Transverse colon (tissue), 4 donors: ENCODE data around the gene C19orf85. TPM values are rescaled to one million over a fixed set of nuclear protein-coding genes. Genes with fewer than 3 reads are reported as not detected.
A peak's percentile ranks its signal among the peaks of the same experiment; 100 is the strongest.

Source experiments
- DNase-seq: peaks from one replicate; pipeline ENCODE4 v3.0.0-alpha.2; 2019
- H3K27ac ChIP-seq, 4 donors: fragments of 200-600 bp; sonication (generic); 2 replicates each; pipeline ENCODE4 v1.5.1; 2016 to 2018; ENCODE audit warnings: inconsistent platforms in 4 of 4
- H3K27me3 ChIP-seq: fragments of 200-600 bp; sonication (generic); 2 replicates; pipeline ENCODE4 v1.5.1; 2017; ENCODE audit warnings: inconsistent platforms
- H3K36me3 ChIP-seq, 4 donors: fragments of 200-600 bp; sonication (generic); 2 replicates each; pipeline ENCODE4 v1.5.1; 2017 to 2019; ENCODE audit warnings: inconsistent platforms in 4 of 4
- H3K4me1 ChIP-seq, 4 donors: fragments of 200-600 bp; sonication (generic); 2 replicates each; pipeline ENCODE4 v1.5.1; 2017 to 2020; ENCODE audit warnings: inconsistent platforms in 4 of 4
- H3K4me3 ChIP-seq, 4 donors: fragments of 200-600 bp; sonication (generic); 1 replicate in 1 of 4; 2 replicates in 3 of 4; pipeline versions ENCODE4 v1.5.1 to v1.6.1; 2017 to 2019; ENCODE audit warnings: inconsistent platforms in 4 of 4
- H3K9me3 ChIP-seq, 2 donors: fragments of 200-600 bp; sonication (generic); 2 replicates each; pipeline ENCODE4 v1.5.1; 2017 to 2019; ENCODE audit warnings: inconsistent platforms in 2 of 2
- CTCF ChIP-seq, 5 experiments: fragments of 200-600 bp in 3 of 5; fragments of 450-650 bp in 2 of 5; sonication (generic) in 3 of 5; IDR thresholded peaks; 1 replicate in 2 of 5; 2 replicates in 3 of 5; pipeline ENCODE4 v1.5.1; 2016 to 2017; ENCODE audit warnings: antibody characterized with exemption in 5 of 5, inconsistent platforms in 3 of 5, mild to moderate bottlenecking in 2 of 5, moderate library complexity in 1 of 5
- EP300 ChIP-seq: sonication (generic); formaldehyde crosslinking; IDR thresholded peaks from one replicate; pipeline ENCODE4 v1.6.1; 2017; ENCODE audit warnings: antibody characterized with exemption, low read depth
- POLR2A ChIP-seq: fragments of 450-650 bp; IDR thresholded peaks from one replicate; pipeline ENCODE4 v1.6.1; 2016; ENCODE audit warnings: antibody characterized with exemption, mild to moderate bottlenecking, moderate library complexity
- POLR2AphosphoS5 ChIP-seq, 3 donors: sonication (generic); formaldehyde crosslinking; IDR thresholded peaks; one replicate each; pipeline ENCODE4 v1.6.1; 2016; ENCODE audit warnings: antibody characterized with exemption in 3 of 3
- WGBS, 2 donors: methylation state at CpG; one replicate each; pipeline ENCODE4 v1.1.5; 2018; ENCODE audit warnings: low coverage in 1 of 2; 5-methylcytosine and 5-hydroxymethylcytosine counted together
- in situ Hi-C, 4 donors: fragments of 200-750 bp; cut with MboI; loops; one replicate each; pipeline versions ENCODE4 v1.15.0 to v1.15.1; 2017; ENCODE audit warnings: low sequenced_read_pairs in 3 of 4, low pct_ligation_motif_present in 1 of 4, low pct_unique_long_range_greater_than_20kb in 1 of 4
- intact Hi-C: fragments of 100-400 bp; cut with DNase I; formaldehyde crosslinking; loops from one replicate; pipeline ENCODE4 v1.15.1; 2023; ENCODE audit warnings: low total_unique reads
- total RNA-seq, 4 donors: library from RNA; depleted of rRNA; stranded (reverse); fragments of >200 nt; gene quantifications; one replicate each; pipeline ENCODE4 v1.1.0, GENCODE V29; 2016

C19orf85 gene
- total RNA-seq, 4 donors from 2014 or later = not detected

GRCh38 chr19:55493052-55493644, 28.6 kb upstream of the C19orf85 start:
- in situ Hi-C loops = loop anchor here in 1 of 4 donors (10.0 kb wide), 1 partner anchor 358 kb away; no protein-coding TSS in a partner anchor
- Histone ChIP-seq H3K27me3 (peaks cover 18% of the 10 kb centered on the region), H3K36me3 (no peaks in the 10 kb centered on the region), H3K27ac (peak overlapping the region; percentile 42 to 85 (median 62)), H3K4me3 (peak overlapping the region in 1 of 4 donors; percentile 14), H3K4me1 (peaks cover 0 to 18% (median 8%) of the 10 kb centered on the region in 4 donors), H3K9me3 (no peaks in the 10 kb centered on the region)
- no peak for TF ChIP-seq POLR2AphosphoS5 (IDR thresholded peaks at IDR 0.05)
- TF ChIP-seq CTCF (IDR thresholded peaks at IDR 0.05) = no peak
- TF ChIP-seq EP300 = no peak
- TF ChIP-seq POLR2A = no peak
- DNase-seq = no peak
- 68% methylated on average over 18 of the region's 18 CpGs; no CpG with 5 or more reads in 1 of the 2 donors for WGBS, 2 donors
- intact Hi-C loops = no loop called here

- H3K4me1 ChIP-seq = peaks cover 5 to 24% (median 13%) of the 10 kb centered on the region in 4 donors
- 34 to 52% methylated on average over 3 to 12 of the region's 12 CpGs for WGBS, 2 donors
- TF ChIP-seq CTCF (IDR thresholded peaks at IDR 0.05) (no peak), POLR2AphosphoS5 (IDR thresholded peaks at IDR 0.05) (no peak)
- in situ Hi-C loops (loop anchor here in 1 of 4 donors (10.0 kb wide), 1 partner anchor 358 kb away; no protein-coding TSS in a partner anchor), intact Hi-C loops (no loop called here)
- H3K9me3 ChIP-seq = no peaks in the 10 kb centered on the region
- H3K4me3 ChIP-seq = no peak overlapping the region
- peaks cover 18% of the 10 kb centered on the region for H3K27me3 ChIP-seq
- H3K36me3 ChIP-seq = no peaks in the 10 kb centered on the region
- no peak for DNase-seq
- H3K27ac ChIP-seq = peak overlapping the region in 2 of 4 donors; percentile 85 to 94
Measured at GRCh38 chr19:55492362-55492944, 27.9 kb upstream of the C19orf85 start.

GRCh38 chr19:55491546-55492360, 27.2 kb upstream of the C19orf85 start:
- WGBS, 2 donors = 57% methylated on average over 24 of the region's 24 CpGs; no CpG with 5 or more reads in 1 of the 2 donors

More at GRCh38 chr19:55491546-55492360, 27.2 kb upstream of the C19orf85 start:
- in situ Hi-C loops = loop anchor here in 1 of 4 donors (10.0 kb wide), 1 partner anchor 357 kb away; no protein-coding TSS in a partner anchor
- H3K27ac ChIP-seq = peak overlapping the region; percentile 29 to 94 (median 67)
- H3K4me1 ChIP-seq = peaks cover 10 to 31% (median 20%) of the 10 kb centered on the region in 4 donors
- H3K4me3 ChIP-seq = no peak overlapping the region
- H3K36me3 ChIP-seq = no peaks in the 10 kb centered on the region
- H3K9me3 ChIP-seq = no peaks in the 10 kb centered on the region
- TF ChIP-seq EP300 (no peak), CTCF (IDR thresholded peaks at IDR 0.05) (no peak), POLR2AphosphoS5 (IDR thresholded peaks at IDR 0.05) (no peak), POLR2A (no peak)
- peaks cover 18% of the 10 kb centered on the region for H3K27me3 ChIP-seq
- intact Hi-C loops = no loop called here
- no peak for DNase-seq
